H1 (cell line): Measurements from ENCODE around the gene ADGRL3. TPM values are rescaled to one million over a fixed set of nuclear protein-coding genes. Genes with fewer than 3 reads are reported as not detected.

Experiments
- CTCF ChIA-PET: fragments of 300-600 bp; sonication (Branson Sonifier 250); formaldehyde crosslinking; loops from one replicate; lab custom pipeline; 2021; ENCODE audit not compliant: partially characterized antibody; lab: Charles Lee
- POLR2A ChIA-PET: fragments of 300-600 bp; sonication (Branson Sonifier 250); formaldehyde crosslinking; loops from one replicate; lab custom pipeline; 2021; ENCODE audit warnings: inconsistent platforms; ENCODE audit not compliant: partially characterized antibody; lab: Charles Lee
- DNase-seq, 2 experiments: peaks; one replicate each; pipeline versions ENCODE4 v3.0.0 to v3.0.0-alpha.2; 2010 to 2022; ENCODE audit warnings: low spot score in 2 of 2, low read depth in 1 of 2, mixed read lengths in 1 of 2
- FAIRE-seq: peaks from 2 replicates; lab custom pipeline; 2011; peaks lifted over from hg19 to GRCh38; lab: Jason Lieb, UNC
- H2AFZ ChIP-seq: 2 replicates; pipeline ENCODE4 v1.8.1; 2012; ENCODE audit warnings: low read length, inconsistent platforms
- H2AK5ac ChIP-seq: 2 replicates; pipeline ENCODE4 v1.6.1; 2013; ENCODE audit warnings: low read depth, low read length
- H2BK120ac ChIP-seq: replicated peaks from 2 replicates; pipeline ENCODE3; 2013; ENCODE audit warnings: low read depth, low read length, inconsistent platforms
- H2BK12ac ChIP-seq: 2 replicates; pipeline ENCODE4 v1.6.1; 2013; ENCODE audit warnings: low read depth, low read length
- H2BK15ac ChIP-seq: 2 replicates; pipeline ENCODE4 v1.6.1; 2013; ENCODE audit warnings: low read length
- H2BK20ac ChIP-seq: 2 replicates; pipeline ENCODE4 v1.6.1; 2013; ENCODE audit warnings: low read length
- H2BK5ac ChIP-seq: 2 replicates; pipeline ENCODE4 v1.6.1; 2013; ENCODE audit warnings: low read depth, low read length
- H3K14ac ChIP-seq: 2 replicates; pipeline ENCODE4 v1.6.1; 2013; ENCODE audit warnings: inconsistent platforms; ENCODE audit not compliant: insufficient read length
- H3K18ac ChIP-seq: 2 replicates; pipeline ENCODE4 v1.6.1; 2013; ENCODE audit warnings: low read length; ENCODE audit errors: extremely low read depth
- H3K23ac ChIP-seq: 2 replicates; pipeline ENCODE4 v1.6.1; 2013; ENCODE audit warnings: inconsistent platforms; ENCODE audit not compliant: insufficient read length
- H3K23me2 ChIP-seq: 2 replicates; pipeline ENCODE4 v1.6.1; 2013; ENCODE audit warnings: low read depth, low read length
- H3K27ac ChIP-seq: 2 replicates; pipeline ENCODE4 v1.6.1; 2011; ENCODE audit warnings: low read depth, low read length, inconsistent platforms
- H3K27me3 ChIP-seq, 4 experiments: replicated peaks in 1 of 4; 1 replicate in 1 of 4; 2 replicates in 3 of 4; pipeline versions ENCODE4 v1.6.1 to v1.8.1; 2011 to 2013; ENCODE audit warnings: low read length in 3 of 4, mild to moderate bottlenecking in 3 of 4, inconsistent platforms in 2 of 4, mixed read lengths in 2 of 4, moderate library complexity in 1 of 4; ENCODE audit not compliant: control insufficient read depth in 3 of 4, insufficient read depth in 3 of 4; ENCODE audit errors: extremely low read depth in 1 of 4
- H3K36me3 ChIP-seq, 4 experiments: 2 replicates each; pipeline versions ENCODE4 v1.6.1 to v1.8.1; 2011 to 2013; ENCODE audit warnings: mild to moderate bottlenecking in 4 of 4, low read length in 3 of 4, moderate library complexity in 2 of 4, control low read depth in 1 of 4, inconsistent platforms in 1 of 4; ENCODE audit not compliant: insufficient read depth in 4 of 4, control insufficient read depth in 2 of 4
- H3K4ac ChIP-seq: replicated peaks from 2 replicates; pipeline ENCODE3; 2013; ENCODE audit warnings: low read length, low read depth, mixed read lengths, inconsistent platforms; ENCODE audit not compliant: insufficient read length
- H3K4me1 ChIP-seq, 4 experiments: replicated peaks in 1 of 4; 1 replicate in 1 of 4; 2 replicates in 3 of 4; pipeline versions ENCODE4 v1.6.1 to v1.8.1; 2011 to 2013; ENCODE audit warnings: low read length in 3 of 4, inconsistent platforms in 2 of 4, mixed read lengths in 1 of 4; ENCODE audit not compliant: insufficient read depth in 4 of 4, control insufficient read depth in 3 of 4
- H3K4me2 ChIP-seq, 2 experiments: 2 replicates each; pipeline versions ENCODE4 v1.6.1 to v1.8.1; 2011 to 2013; ENCODE audit warnings: low read depth in 2 of 2, low read length in 2 of 2, control low read depth in 1 of 2, inconsistent platforms in 1 of 2, mild to moderate bottlenecking in 1 of 2; ENCODE audit not compliant: insufficient read depth in 1 of 2
- H3K4me3 ChIP-seq, 4 experiments: fragments of 200-600, 300-600 bp in 1 of 4; sonication (generic), shearing (Covaris generic), sonication (Bioruptor Twin) in 1 of 4; 2 replicates each; pipeline versions ENCODE4 v1.5.1 to v1.8.1; 2011 to 2016; ENCODE audit warnings: low read length in 4 of 4, low read depth in 3 of 4, control low read depth in 2 of 4, inconsistent platforms in 2 of 4, mild to moderate bottlenecking in 2 of 4, mixed read lengths in 1 of 4, moderate library complexity in 1 of 4; ENCODE audit not compliant: insufficient read depth in 2 of 4; ENCODE audit errors: extremely low read depth in 1 of 4
- H3K56ac ChIP-seq: replicated peaks from 2 replicates; pipeline ENCODE3; 2013; ENCODE audit warnings: low read depth, mild to moderate bottlenecking, mixed read lengths, low read length, inconsistent platforms; ENCODE audit not compliant: insufficient read length
- H3K79me1 ChIP-seq: 2 replicates; pipeline ENCODE4 v1.6.1; 2013; ENCODE audit warnings: low read depth, low read length, control low read depth
- H3K79me2 ChIP-seq, 2 experiments: 2 replicates each; pipeline versions ENCODE4 v1.6.1 to v1.8.1; 2012 to 2013; ENCODE audit warnings: low read length in 2 of 2, mild to moderate bottlenecking in 2 of 2, inconsistent platforms in 1 of 2; ENCODE audit not compliant: insufficient read depth in 2 of 2, control insufficient read depth in 1 of 2
- H3K9ac ChIP-seq, 4 experiments: replicated peaks in 1 of 4; 1 replicate in 1 of 4; 2 replicates in 3 of 4; pipeline versions ENCODE4 v1.6.1 to v1.8.1; 2011 to 2013; ENCODE audit warnings: low read depth in 3 of 4, low read length in 3 of 4, control low read depth in 2 of 4, mild to moderate bottlenecking in 2 of 4, moderate library complexity in 2 of 4, inconsistent platforms in 1 of 4; ENCODE audit errors: extremely low read depth in 1 of 4
- H3K9me3 ChIP-seq, 2 experiments: 2 replicates each; pipeline versions ENCODE4 v1.6.1 to v1.8.1; 2012 to 2013; ENCODE audit warnings: mild to moderate bottlenecking in 2 of 2, moderate library complexity in 2 of 2, control low read depth in 1 of 2, inconsistent platforms in 1 of 2, low read depth in 1 of 2, low read length in 1 of 2, mixed read lengths in 1 of 2; ENCODE audit not compliant: insufficient read depth in 2 of 2
- H4K20me1 ChIP-seq, 2 experiments: replicated peaks in 1 of 2; 2 replicates each; pipeline versions ENCODE3 to v1.8.1; 2011 to 2013; ENCODE audit warnings: inconsistent platforms in 2 of 2, low read length in 2 of 2, mild to moderate bottlenecking in 1 of 2; ENCODE audit not compliant: insufficient read depth in 2 of 2, control insufficient read depth in 1 of 2
- H4K5ac ChIP-seq: 2 replicates; pipeline ENCODE4 v1.6.1; 2013; ENCODE audit warnings: low read length, low read depth, mixed read lengths, inconsistent platforms; ENCODE audit not compliant: insufficient read length
- H4K8ac ChIP-seq: 2 replicates; pipeline ENCODE4 v1.8.0; 2013; ENCODE audit warnings: mild to moderate bottlenecking, moderate library complexity, low read length, inconsistent platforms; ENCODE audit not compliant: insufficient read depth; ENCODE audit errors: extremely low read depth
- H4K91ac ChIP-seq: replicated peaks from 2 replicates; pipeline ENCODE3; 2013; ENCODE audit warnings: low read length, mixed read lengths, inconsistent platforms; ENCODE audit not compliant: insufficient read length
- BACH1 ChIP-seq: IDR thresholded peaks from 2 replicates; pipeline ENCODE4 v1.6.1; 2012; ENCODE audit warnings: low read length, improper control_type of control experiment
- CEBPB ChIP-seq: IDR thresholded peaks from 2 replicates; pipeline ENCODE4 v1.6.1; 2012; ENCODE audit warnings: low read depth, low read length
- EZH2 ChIP-seq: fragments of 200-600 bp; sonication (generic); IDR thresholded peaks from 2 replicates; pipeline ENCODE4 v1.7.1; 2012; ENCODE audit warnings: low read depth, mild to moderate bottlenecking, moderate library complexity, low read length, inconsistent platforms; ENCODE audit not compliant: severe bottlenecking
- GTF2F1 ChIP-seq: IDR thresholded peaks from 2 replicates; pipeline ENCODE4 v1.6.1; 2012; ENCODE audit warnings: low read depth, low read length, improper control_type of control experiment, borderline replicate concordance
- HDAC6 ChIP-seq: IDR thresholded peaks from one replicate; pipeline ENCODE4 v1.7.1; 2012; ENCODE audit warnings: low read depth, mild to moderate bottlenecking, inconsistent platforms, low read length, moderate library complexity
- JUND ChIP-seq: IDR thresholded peaks from 2 replicates; pipeline ENCODE4 v1.6.1; 2011; ENCODE audit warnings: mild to moderate bottlenecking, improper control_type of control experiment, low read length
- KDM1A ChIP-seq: fragments of 200-600, 300-600 bp; sonication (generic); IDR thresholded peaks from 2 replicates; pipeline ENCODE4 v1.7.1; 2016; ENCODE audit warnings: mild to moderate bottlenecking, low read length, borderline replicate concordance
- NANOG ChIP-seq: IDR thresholded peaks from 2 replicates; pipeline ENCODE4 v1.6.1; 2011; ENCODE audit warnings: low read length, low read depth, mild to moderate bottlenecking, inconsistent platforms; ENCODE audit not compliant: insufficient read depth, poor library complexity, severe bottlenecking
- SRF ChIP-seq: IDR thresholded peaks from 2 replicates; pipeline ENCODE4 v1.6.1; 2011; ENCODE audit warnings: mild to moderate bottlenecking, low read depth, low read length, moderate library complexity
- SUZ12 ChIP-seq: fragments of 200-600 bp; sonication (generic); IDR thresholded peaks from 2 replicates; pipeline ENCODE4 v1.6.1; 2012; ENCODE audit warnings: mild to moderate bottlenecking, inconsistent platforms, low read length, moderate library complexity, mixed read lengths
- WGBS, 2 experiments: shearing (Covaris generic) in 1 of 2; methylation state at CpG; one replicate each; pipeline versions ENCODE4 v1.1.6 to v1.1.7; 2013 to 2015; ENCODE audit warnings: low lambda C conversion rate in 2 of 2, mixed read lengths in 2 of 2, inconsistent platforms in 1 of 2, low coverage in 1 of 2, missing lambda C conversion rate in 1 of 2; ENCODE audit not compliant: insufficient replicate concordance in 2 of 2, insufficient coverage in 1 of 2, insufficient read length in 1 of 2; ENCODE audit errors: extremely low coverage in 1 of 2, missing lambda C conversion rate in 1 of 2; 5-methylcytosine and 5-hydroxymethylcytosine counted together
- polyA plus RNA-seq, 7 experiments: library from polyadenylated mRNA; depleted of rRNA in 3 of 7; stranded (reverse) in 5 of 7; unstranded in 2 of 7; fragments of >200 nt in 5 of 7; fragments of 200-250 nt in 2 of 7; gene quantifications; 1 replicate in 5 of 7; 2 replicates in 1 of 7; 4 replicates in 1 of 7; pipeline versions ENCODE4 v1.2.1 to v1.2.3, GENCODE V29; 2011 to 2013; ENCODE audit warnings: missing spikeins in 2 of 7, mixed read lengths in 2 of 7
- total RNA-seq: library from RNA; stranded (reverse); fragmentation: NEBNext Ultra II Directional; extraction: Animal tissue kit (Norgen Biotek cat#: 25700); gene quantifications from 2 replicates; pipeline ENCODE4 v1.2.1, GENCODE V29; 2021

Gene ADGRL3
- total and polyA plus RNA-seq, 2 of the 8 experiments (the other 6 are each of a cell fraction or from before 2014, with no cell fraction given), result 6.6 to 13.0 TPM

- Histone ChIP-seq H2AFZ (no peak overlapping the region), H3K18ac (no peak overlapping the region), H3K14ac (no peak overlapping the region), H3K56ac (no peak overlapping the region), H4K8ac (no peak overlapping the region), H3K27me3 (no peaks in the 10 kb centered on the region), H3K4ac (no peak overlapping the region), H4K20me1 (no peaks in the 10 kb centered on the region), H2BK20ac (no peak overlapping the region), H3K79me1 (no peaks in the 10 kb centered on the region; the same call in 1 of the 2 replicates), H3K23me2 (no peaks in the 10 kb centered on the region; the same call in 1 of the 2 replicates), H3K23ac (no peak overlapping the region), H2BK12ac (no peak overlapping the region), H3K27ac (no peak overlapping the region), H4K91ac (no peak overlapping the region), H3K4me3 (no peak overlapping the region), H3K9me3 (no peaks in the 10 kb centered on the region), H2BK120ac (no peak overlapping the region), H3K79me2 (no peaks in the 10 kb centered on the region), H3K9ac (no peak overlapping the region), H2AK5ac (no peak overlapping the region), H2BK5ac (no peak overlapping the region), H3K4me1 (no peaks in the 10 kb centered on the region), H4K5ac (no peak overlapping the region), H2BK15ac (no peak overlapping the region), H3K4me2 (no peak overlapping the region), H3K36me3 (no peaks in the 10 kb centered on the region)
- DNase-seq (no peak), FAIRE-seq (no peak)
- POLR2A ChIA-PET, result interaction anchor here (0.6 kb wide), 1 partner anchor 35 kb away, joined by 4 read pairs; no protein-coding TSS in a partner anchor
- CTCF ChIA-PET, result no interaction called here
- WGBS, 2 experiments, result 95% methylated on average over 4 of the region's 4 CpGs; no CpG with 5 or more reads in 1 of the 2 experiments
- TF ChIP-seq JUND (no peak), KDM1A (no peak), EZH2 (no peak), NANOG (no peak), HDAC6 (no peak), GTF2F1 (no peak), BACH1 (no peak), CEBPB (no peak), SUZ12 (no peak), SRF (no peak)
Measured at GRCh38 chr4:61527888-61528287, 327.8 kb downstream of the ADGRL3 start.
